Breast epithelium (tissue), 4 donors: ENCODE results near the gene THSD4. TPM values are rescaled to one million over a fixed set of nuclear protein-coding genes. Genes with fewer than 3 reads are reported as not detected.

Source experiments
- DNase-seq, 2 donors: peaks; one replicate each; pipeline ENCODE4 v3.0.0-alpha.2; 2019; ENCODE audit warnings: low spot score in 2 of 2
- H3K27ac ChIP-seq, 2 donors: fragments of 200-600 bp; sonication (generic) in 1 of 2; one replicate each; pipeline ENCODE4 v1.5.1; 2016 to 2019; ENCODE audit warnings: mild to moderate bottlenecking in 1 of 2
- H3K27me3 ChIP-seq, 2 donors: fragments of 200-600 bp; sonication (generic) in 1 of 2; one replicate each; pipeline versions ENCODE4 v1.5.1 to v1.6.0; 2017 to 2019; ENCODE audit warnings: control low read depth in 1 of 2, mild to moderate bottlenecking in 1 of 2
- H3K36me3 ChIP-seq: fragments of 200-600 bp; one replicate; pipeline ENCODE4 v1.5.1; 2019
- H3K4me1 ChIP-seq, 2 donors: fragments of 200-600 bp; sonication (generic); one replicate each; pipeline ENCODE4 v1.5.1; 2016 to 2019; ENCODE audit warnings: control low read depth in 1 of 2
- H3K4me3 ChIP-seq, 3 donors: fragments of 200-600 bp; sonication (generic); 1 replicate in 2 of 3; 2 replicates in 1 of 3; pipeline ENCODE4 v1.5.1; 2016 to 2019; ENCODE audit warnings: mild to moderate bottlenecking in 3 of 3, moderate library complexity in 2 of 3
- H3K9me3 ChIP-seq, 2 donors: fragments of 200-600 bp; sonication (generic) in 1 of 2; one replicate each; pipeline ENCODE4 v1.5.1; 2016 to 2019; ENCODE audit warnings: control low read depth in 1 of 2
- CTCF ChIP-seq, 3 donors: fragments of 450-650 bp; IDR thresholded peaks; one replicate each; pipeline ENCODE4 v1.5.1; 2016 to 2017; ENCODE audit warnings: antibody characterized with exemption in 3 of 3, mild to moderate bottlenecking in 3 of 3, moderate library complexity in 3 of 3
- POLR2A ChIP-seq: fragments of 450-650 bp; IDR thresholded peaks from one replicate; pipeline ENCODE4 v1.6.1; 2016; ENCODE audit warnings: antibody characterized with exemption, mild to moderate bottlenecking, moderate library complexity
- POLR2AphosphoS5 ChIP-seq, 3 donors: sonication (generic); formaldehyde crosslinking; IDR thresholded peaks; one replicate each; pipeline ENCODE4 v1.6.1; 2017; ENCODE audit warnings: antibody characterized with exemption in 3 of 3
- intact Hi-C: fragments of 100-400 bp; cut with DNase I; formaldehyde crosslinking; loops from one replicate; pipeline ENCODE4 v1.15.1; 2023; ENCODE audit warnings: low total_unique reads
- total RNA-seq, 3 donors: library from RNA; depleted of rRNA; stranded (reverse); fragments of >200 nt; gene quantifications; one replicate each; pipeline ENCODE4 v1.1.0, GENCODE V29; 2016

The THSD4 gene
- total RNA-seq, 3 donors from 2014 or later: 0.64 to 58.7 (median 41.3) TPM

- no peaks in the 10 kb centered on the region for H3K4me1 ChIP-seq
- H3K27me3 ChIP-seq: no peaks in the 10 kb centered on the region
- H3K27ac ChIP-seq: no peak overlapping the region
- no peak overlapping the region for H3K4me3 ChIP-seq
- intact Hi-C loops: no loop called here
- H3K9me3 ChIP-seq: no peaks in the 10 kb centered on the region
- H3K36me3 ChIP-seq: no peaks in the 10 kb centered on the region
- TF ChIP-seq POLR2A (no peak), POLR2AphosphoS5 (IDR thresholded peaks at IDR 0.05) (no peak), CTCF (IDR thresholded peaks at IDR 0.05) (no peak)
- no peak for DNase-seq
Measured at GRCh38 chr15:71807691-71808091, 692.4 kb downstream of the THSD4 start.

DNA sequence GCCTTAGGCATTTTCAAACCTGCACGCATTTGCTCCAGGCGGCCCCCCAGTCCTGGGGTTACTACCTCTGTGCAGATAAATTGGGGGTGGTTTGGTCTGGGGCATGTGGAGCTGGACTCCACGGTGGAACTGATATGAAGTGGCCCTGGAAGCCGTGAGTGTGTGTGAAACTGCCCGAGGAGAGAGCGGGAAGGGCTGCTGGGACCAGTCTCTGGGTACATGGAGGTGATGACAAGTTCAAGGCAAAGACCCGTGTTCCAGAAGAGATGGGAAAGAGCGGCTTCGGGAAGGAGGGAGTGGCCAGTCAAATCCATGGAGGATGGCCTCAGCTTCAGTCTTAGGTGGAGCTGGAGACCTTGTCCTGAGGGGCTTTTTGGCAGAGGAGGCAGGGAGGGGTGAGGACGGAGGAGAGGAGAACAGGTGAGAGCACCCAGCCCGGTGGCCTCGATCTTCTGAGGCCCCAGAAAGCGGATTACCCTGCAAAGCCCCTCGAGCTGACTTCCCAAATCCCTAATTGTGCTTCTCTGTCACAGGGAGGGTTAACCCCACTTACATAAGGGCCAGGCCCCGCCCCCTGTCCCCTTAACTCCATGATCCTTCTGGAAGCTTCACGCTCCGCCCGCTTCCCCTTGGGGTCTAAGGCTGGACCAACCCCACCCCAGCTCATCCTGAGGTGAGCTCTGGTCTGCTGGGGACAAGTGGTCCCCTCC lies 693.2 kb downstream of the THSD4 start:
- no peak for TF ChIP-seq POLR2A
- TF ChIP-seq POLR2AphosphoS5 (IDR thresholded peaks at IDR 0.05): no peak
- TF ChIP-seq CTCF (IDR thresholded peaks at IDR 0.05): no peak

GRCh38 chr15:71809346-71809745 lies 694.1 kb downstream of the THSD4 start:
- Histone ChIP-seq H3K27me3 (no peaks in the 10 kb centered on the region), H3K27ac (no peak overlapping the region), H3K4me3 (no peak overlapping the region), H3K36me3 (no peaks in the 10 kb centered on the region), H3K9me3 (no peaks in the 10 kb centered on the region), H3K4me1 (no peaks in the 10 kb centered on the region)
- intact Hi-C loops: no loop called here
- TF ChIP-seq POLR2A (no peak), POLR2AphosphoS5 (IDR thresholded peaks at IDR 0.05) (no peak), CTCF (IDR thresholded peaks at IDR 0.05) (no peak)
- DNase-seq: no peak

More for the DNA sequence above, 693.2 kb downstream of the THSD4 start:
- intact Hi-C loops: no loop called here
- no peaks in the 10 kb centered on the region for H3K27me3 ChIP-seq
- DNase-seq: no peak
- no peak overlapping the region for H3K4me3 ChIP-seq
- no peaks in the 10 kb centered on the region for H3K36me3 ChIP-seq
- no peak overlapping the region for H3K27ac ChIP-seq
- H3K9me3 ChIP-seq: no peaks in the 10 kb centered on the region
- H3K4me1 ChIP-seq: no peaks in the 10 kb centered on the region

- H3K4me1 ChIP-seq: no peaks in the 10 kb centered on the region
- H3K9me3 ChIP-seq: no peaks in the 10 kb centered on the region
- no peaks in the 10 kb centered on the region for H3K36me3 ChIP-seq
- TF ChIP-seq POLR2AphosphoS5 (IDR thresholded peaks at IDR 0.05) (no peak), POLR2A (no peak), CTCF (IDR thresholded peaks at IDR 0.05) (no peak)
- no peak for DNase-seq
- intact Hi-C loops: no loop called here
- H3K27me3 ChIP-seq: no peaks in the 10 kb centered on the region
- no peak within 1 kb of the TSS for H3K27ac ChIP-seq
- H3K4me3 ChIP-seq: no peak within 1 kb of the TSS
Measured at GRCh38 chr15:71810256-71811035, 695.2 kb downstream of the THSD4 start, which contains the start of gene NR2E3. NR2E3 (plus strand) TSS chr15:71810554; CDS start chr15:71810744, 190 bp downstream.
